Measurements from ENCODE around the gene AEBP1. TPM values are rescaled to one million over a fixed set of nuclear protein-coding genes. Genes with fewer than 3 reads are reported as not detected.

AEBP1 gene
- 0.26 TPM in 2 replicates for total RNA-seq

- no peak for TF ChIP-seq CTCF (IDR thresholded peaks at IDR 0.05; ENCODE audit: insufficient read depth, low read length, severe bottlenecking)
- Histone ChIP-seq H3K27me3 (ENCODE audit: control insufficient read depth, insufficient read depth, low read length) (no peaks in the 10 kb centered on the region), H3K36me3 (ENCODE audit: control insufficient read depth, insufficient read depth, low read length) (no peaks in the 10 kb centered on the region), H3K4me3 (ENCODE audit: low read depth, low read length) (peak within 1 kb of the TSS; percentile 15)
- FAIRE-seq, result no peak
- DNase-seq (ENCODE audit: low read depth), result no peak
Measured at GRCh38 chr7:44103923-44104859, at the start of gene AEBP1. AEBP1 (plus strand) TSS chr7:44104345; CDS start chr7:44104666, 321 bp downstream.

- FAIRE-seq, result no peak
- Histone ChIP-seq H3K4me3 (ENCODE audit: low read depth, low read length) (no peak overlapping the region), H3K36me3 (ENCODE audit: control insufficient read depth, insufficient read depth, low read length) (peaks cover 41% of the 10 kb centered on the region), H3K27me3 (ENCODE audit: control insufficient read depth, insufficient read depth, low read length) (no peaks in the 10 kb centered on the region)
- TF ChIP-seq CTCF (IDR thresholded peaks at IDR 0.05; ENCODE audit: insufficient read depth, low read length, severe bottlenecking), result no peak
- no peak for DNase-seq (ENCODE audit: low read depth)
Measured at GRCh38 chr7:44056681-44057080, 47.5 kb upstream of the AEBP1 start.

- Histone ChIP-seq H3K36me3 (ENCODE audit: control insufficient read depth, insufficient read depth, low read length) (peaks cover 39% of the 10 kb centered on the region), H3K4me3 (ENCODE audit: low read depth, low read length) (no peak overlapping the region), H3K27me3 (ENCODE audit: control insufficient read depth, insufficient read depth, low read length) (no peaks in the 10 kb centered on the region)
- FAIRE-seq, result peak; percentile 62
- no peak for TF ChIP-seq CTCF (IDR thresholded peaks at IDR 0.05; ENCODE audit: insufficient read depth, low read length, severe bottlenecking)
- no peak for DNase-seq (ENCODE audit: low read depth)
Measured at GRCh38 chr7:44057181-44057848, 46.8 kb upstream of the AEBP1 start.

- H3K4me3 ChIP-seq (ENCODE audit: low read depth, low read length), result no peak overlapping the region
- peak; percentile 76 for DNase-seq (ENCODE audit: low read depth)
- FAIRE-seq, result peak; percentile 47
- peaks cover 34% of the 10 kb centered on the region for H3K36me3 ChIP-seq (ENCODE audit: control insufficient read depth, insufficient read depth, low read length)
- H3K27me3 ChIP-seq (ENCODE audit: control insufficient read depth, insufficient read depth, low read length), result no peaks in the 10 kb centered on the region
- TF ChIP-seq CTCF (IDR thresholded peaks at IDR 0.05; ENCODE audit: insufficient read depth, low read length, severe bottlenecking), result peak; percentile 1
Measured at GRCh38 chr7:44057849-44058758, 46.0 kb upstream of the AEBP1 start.

- FAIRE-seq, result no peak
- no peak for DNase-seq (ENCODE audit: low read depth)
- TF ChIP-seq CTCF (IDR thresholded peaks at IDR 0.05; ENCODE audit: insufficient read depth, low read length, severe bottlenecking), result no peak
- H3K27me3 ChIP-seq (ENCODE audit: control insufficient read depth, insufficient read depth, low read length), result no peaks in the 10 kb centered on the region
- H3K36me3 ChIP-seq (ENCODE audit: control insufficient read depth, insufficient read depth, low read length), result peaks cover 34% of the 10 kb centered on the region
- H3K4me3 ChIP-seq (ENCODE audit: low read depth, low read length), result no peak overlapping the region
Measured at GRCh38 chr7:44058759-44059218, 45.4 kb upstream of the AEBP1 start.
